HG03060 (cell line): ENCODE results near the gene KRT5.

Experiments used
- ATAC-seq: cut with Tn5 transposase; IDR thresholded peaks from one replicate; pipeline ENCODE4 v1.9.1; 2021; ENCODE audit warnings: low read depth, moderate number of reproducible peaks; ENCODE audit not compliant: unreplicated experiment

Gene KRT5

DNA sequence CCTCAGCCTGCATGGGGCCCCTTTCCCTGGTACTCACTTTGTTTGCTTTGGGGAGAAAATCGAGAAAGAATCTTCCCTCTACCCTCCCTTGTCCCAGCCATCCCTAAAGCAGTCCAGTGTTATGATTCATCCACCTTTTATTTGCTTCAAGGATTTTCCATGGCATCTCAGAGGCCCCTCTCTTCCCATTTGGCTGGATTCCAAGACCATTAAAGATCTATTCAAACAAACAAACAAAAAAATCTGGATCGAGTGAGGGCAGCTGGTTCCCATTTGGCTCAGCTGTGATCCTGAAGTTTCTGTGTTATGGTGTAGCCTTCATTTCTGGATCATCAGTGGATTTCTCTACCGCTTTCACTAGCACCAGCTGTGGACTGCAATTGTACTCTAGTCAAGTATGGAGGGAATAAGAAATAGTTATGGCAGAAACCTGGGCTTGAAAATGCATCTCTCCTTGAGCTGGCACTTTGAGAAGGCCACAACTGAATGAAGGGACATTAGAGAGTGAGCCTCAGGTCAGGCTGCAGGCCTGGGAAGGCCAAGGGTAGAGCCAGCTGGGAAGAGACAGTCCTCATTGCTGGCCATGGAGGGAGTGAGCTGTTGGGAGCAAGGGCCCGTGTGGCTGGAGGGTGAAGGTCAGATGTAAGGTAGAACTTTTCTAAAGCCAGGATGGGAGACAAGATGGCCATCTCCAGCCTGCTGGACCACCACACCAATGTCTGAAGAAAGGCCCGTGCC, 19.1 kb upstream of the KRT5 start:
- ATAC-seq = no peak

GRCh38 chr12:52537101-52537500, 16.9 kb upstream of the KRT5 start:
- no peak for ATAC-seq

DNA sequence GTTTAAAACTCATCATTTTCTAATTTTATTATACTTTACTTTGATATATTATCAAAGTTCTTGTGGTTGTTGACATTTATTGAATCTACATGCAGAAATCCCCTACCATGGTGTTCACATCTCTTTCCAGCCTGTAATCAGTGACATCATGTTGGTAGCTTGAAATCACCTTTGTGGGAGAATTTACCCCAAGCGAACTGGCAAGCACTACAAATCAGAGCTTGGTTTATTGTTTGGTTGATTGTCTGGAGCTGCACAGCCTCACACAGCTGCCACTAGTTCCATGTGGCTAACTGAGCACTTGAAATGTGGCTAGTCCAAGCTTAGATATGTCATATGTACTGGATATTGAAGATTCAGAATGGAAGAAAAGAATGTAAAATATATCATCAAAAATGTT, 15.4 kb upstream of the KRT5 start:
- ATAC-seq = no peak

- no peak for ATAC-seq
Observed at GRCh38 chr12:52534482-52534881, 14.3 kb upstream of the KRT5 start.

DNA sequence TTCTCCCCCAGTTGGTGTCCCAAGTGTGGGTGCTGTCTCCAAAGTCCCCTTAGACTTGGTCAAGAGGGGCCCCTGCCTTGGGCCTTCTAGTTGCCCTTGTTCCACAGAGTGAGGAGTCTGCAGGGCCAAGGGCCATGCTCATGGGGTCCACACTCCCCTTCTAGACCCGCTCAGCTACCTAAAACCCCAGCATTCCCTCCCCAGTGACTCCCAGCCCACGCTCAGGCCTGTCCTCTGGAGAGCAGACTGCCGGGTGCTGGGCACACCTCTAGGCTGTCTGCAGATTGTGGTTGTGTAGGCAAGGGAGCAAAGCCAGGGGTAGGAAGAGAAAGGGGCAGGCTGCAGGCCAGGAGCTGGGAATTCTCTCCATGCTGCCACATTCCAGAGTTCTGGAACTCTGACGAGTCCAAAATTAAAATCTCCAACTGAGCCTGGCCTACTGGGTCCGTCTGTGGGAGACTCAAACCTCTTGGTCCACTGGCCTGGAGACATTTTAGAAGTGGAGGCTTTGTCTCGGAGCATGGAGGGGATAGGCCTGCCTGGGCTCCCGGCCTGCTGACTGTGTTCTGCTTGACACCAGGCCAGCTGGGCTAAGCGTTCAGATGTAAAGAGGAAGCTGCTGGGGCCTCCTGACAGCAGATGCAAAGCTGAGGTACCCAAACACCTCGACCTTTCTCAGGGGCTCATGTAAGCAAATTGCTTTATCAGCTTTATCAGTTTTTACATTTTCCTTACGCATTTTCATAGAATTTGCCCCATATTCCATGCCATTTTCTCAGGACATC, 13.7 kb upstream of the KRT5 start:
- no peak for ATAC-seq

- ATAC-seq = no peak
Observed at GRCh38 chr12:52532636-52533035, 12.4 kb upstream of the KRT5 start.

GRCh38 chr12:52531566-52532300, 11.5 kb upstream of the KRT5 start:
- ATAC-seq = no peak

DNA sequence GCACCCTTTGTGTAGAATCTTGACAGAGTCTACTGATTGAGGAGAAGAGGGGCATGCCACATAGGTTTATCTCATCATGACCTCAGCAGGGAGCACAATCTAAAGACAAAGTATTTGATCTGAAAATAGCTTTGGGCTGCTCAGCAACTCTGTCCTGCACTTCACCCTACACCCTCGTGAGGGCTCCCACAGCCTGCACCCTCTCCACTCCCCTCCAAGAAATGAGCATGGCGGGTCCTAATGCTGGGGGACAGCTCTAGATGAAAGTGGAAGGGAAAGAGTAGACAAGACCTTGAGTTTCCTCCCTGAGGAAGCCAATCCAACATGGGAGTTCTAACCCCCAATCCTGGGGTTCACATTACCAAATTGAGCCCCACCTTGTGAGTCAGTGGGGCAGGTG, 10.7 kb upstream of the KRT5 start:
- ATAC-seq = no peak

GRCh38 chr12:52530366-52530765, 10.2 kb upstream of the KRT5 start:
- ATAC-seq = no peak

- no peak for ATAC-seq
Observed at GRCh38 chr12:52529846-52530245, 9.7 kb upstream of the KRT5 start.

DNA sequence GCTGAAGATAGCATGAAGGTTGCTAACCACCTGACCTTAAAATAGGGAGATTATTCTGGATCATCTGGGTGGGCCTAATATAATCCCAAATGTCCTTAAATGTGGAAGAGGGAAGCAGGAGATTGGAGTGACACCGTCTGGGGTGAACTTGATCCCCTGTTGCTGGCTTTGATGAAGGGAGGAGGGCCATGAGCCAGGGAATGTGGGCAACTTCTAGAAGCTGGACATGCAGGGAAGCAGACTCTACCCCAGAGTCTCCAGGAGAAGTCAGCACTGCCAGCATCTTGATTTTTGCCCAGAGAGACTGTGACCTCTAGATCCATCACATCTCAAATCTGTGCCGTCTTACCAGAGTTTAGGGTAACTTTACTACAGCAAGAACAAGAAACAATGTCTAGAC, 9.2 kb upstream of the KRT5 start:
- ATAC-seq = no peak

DNA sequence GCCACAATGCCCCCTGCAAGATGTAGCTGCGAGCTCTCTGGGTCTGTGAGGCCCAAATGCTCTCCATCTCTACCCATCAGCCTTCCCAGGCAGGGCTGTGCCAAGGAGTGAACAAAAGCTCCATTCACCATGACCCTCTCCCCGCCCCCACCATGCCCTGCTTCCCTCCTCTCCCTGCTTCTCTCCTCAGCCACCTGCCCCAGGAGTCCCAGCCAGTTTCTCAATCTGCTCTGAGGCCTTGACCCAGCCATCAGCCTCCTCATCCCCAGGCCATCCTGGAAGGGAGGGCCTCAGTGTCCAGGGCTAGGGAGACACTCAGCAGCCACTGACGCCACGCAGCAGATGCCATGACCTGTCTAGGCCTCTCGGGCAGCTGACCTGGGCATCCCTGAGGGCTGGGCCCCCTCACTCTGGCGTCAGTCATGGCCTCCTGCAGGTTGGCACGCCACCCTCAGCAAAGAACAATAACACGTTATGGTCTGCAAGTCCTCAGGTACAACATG, 8.5 kb upstream of the KRT5 start:
- ATAC-seq = no peak

- ATAC-seq = no peak
Observed at GRCh38 chr12:52527121-52527800, 7.1 kb upstream of the KRT5 start.

- no peak for ATAC-seq
Observed at GRCh38 chr12:52526511-52526951, 6.3 kb upstream of the KRT5 start.

- no peak for ATAC-seq
Observed at GRCh38 chr12:52525661-52526499, 5.7 kb upstream of the KRT5 start.

- ATAC-seq = no peak
Observed at GRCh38 chr12:52524898-52525591, 4.9 kb upstream of the KRT5 start.

- no peak for ATAC-seq
Observed at GRCh38 chr12:52524241-52524897, 4.2 kb upstream of the KRT5 start.

DNA sequence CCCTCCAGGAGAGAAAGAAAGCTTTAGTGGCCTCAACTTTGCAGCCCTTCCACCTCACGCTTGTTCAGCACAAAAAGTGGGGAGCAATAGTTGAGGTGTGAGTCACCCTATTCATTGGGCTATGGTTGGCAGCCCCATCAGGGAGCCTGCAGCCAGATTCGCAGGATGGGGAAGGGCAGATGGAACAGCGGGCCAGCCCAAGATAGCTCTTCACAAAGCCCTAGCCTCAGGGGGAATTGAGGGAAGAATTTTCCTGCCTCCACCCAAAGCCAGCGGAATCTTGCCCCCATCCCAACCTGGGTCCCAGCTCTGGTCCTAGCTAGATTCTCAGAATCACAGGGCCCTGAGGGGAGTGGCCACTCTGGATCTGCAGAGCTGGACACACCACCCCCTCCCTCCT, 3.6 kb upstream of the KRT5 start:
- no peak for ATAC-seq
